ENCODE data around the gene AIFM3. TPM values are rescaled to one million over a fixed set of nuclear protein-coding genes. Genes with fewer than 3 reads are reported as not detected.

AIFM3 gene
- total and polyA plus RNA-seq, 2 of the 4 experiments (the other 2 are of a cell fraction) = 0.09 to 0.18 TPM

GRCh38 chr22:20944042-20944441 is 23.0 kb upstream of the AIFM3 start (continued):
- no peak for TF ChIP-seq CTCF (conservative IDR thresholded peaks at IDR 0.05; ENCODE audit: low read depth, low read length)
- no peak for TF ChIP-seq CHD1 (IDR thresholded peaks at IDR 0.05; ENCODE audit: low read depth, low read length)

GRCh38 chr22:20945578-20945934 is 21.5 kb upstream of the AIFM3 start:
- ChIA-PET POLR2A (ENCODE audit: unreplicated experiment) (no interaction called here), CTCF (no interaction called here)
- peaks cover 11 to 88% of the 10 kb centered on the region in 2 experiments for H3K79me1 ChIP-seq (ENCODE audit: low read depth in 1 of 2, low read length in 2 of 2)
- peaks cover 9% of the 10 kb centered on the region for H3K4me1 ChIP-seq (ENCODE audit: control insufficient read depth, insufficient read depth, low read length)
- no peak overlapping the region for H3K4me2 ChIP-seq (ENCODE audit: low read depth, low read length)
- peaks cover 11% of the 10 kb centered on the region for H3K36me3 ChIP-seq (ENCODE audit: control insufficient read depth, insufficient read depth, low read length)
- no TSS peak for BruUV-seq (replicated peaks)
- H2AK5ac ChIP-seq (ENCODE audit: low read depth, low read length) = no peak overlapping the region
- H4K20me1 ChIP-seq (ENCODE audit: insufficient read depth, low read length) = peaks cover 97% of the 10 kb centered on the region
- H3K56ac ChIP-seq (ENCODE audit: extremely low read depth, insufficient read depth, low read length) = no peak overlapping the region
- no peak overlapping the region for H3K23ac ChIP-seq (ENCODE audit: low read depth, low read length)
- no peak overlapping the region for H2BK5ac ChIP-seq (ENCODE audit: low read depth, low read length, poor library complexity, severe bottlenecking)
- H3K9ac ChIP-seq (ENCODE audit: low read depth, low read length) = no peak overlapping the region
- in situ Hi-C loops (cut with MboI; ENCODE audit: low sequenced_read_pairs) = no loop called here
- H3K27me3 ChIP-seq (ENCODE audit: control insufficient read depth, insufficient read depth, low read length) = no peaks in the 10 kb centered on the region
- H4K91ac ChIP-seq (ENCODE audit: insufficient read depth, low read depth, low read length) = no peak overlapping the region
- no peak overlapping the region for H3K4me3 ChIP-seq (ENCODE audit: insufficient read depth, low read depth, low read length)
- no peak overlapping the region for H2BK15ac ChIP-seq (ENCODE audit: low read depth, low read length)
- no peak overlapping the region for H2BK20ac ChIP-seq (ENCODE audit: low read depth, low read length)
- dilution Hi-C loops (cut with HindIII; ENCODE audit: low sequenced_read_pairs, unreplicated experiment) = no loop called here
- no peaks in the 10 kb centered on the region for H3K9me3 ChIP-seq (ENCODE audit: control insufficient read depth, insufficient read depth, low read length)
- H2AK9ac ChIP-seq (replicated peaks; ENCODE audit: low read depth, low read length, poor library complexity) = no peak overlapping the region
- no CpG with 5 or more reads among the region's 2 CpGs for WGBS, 2 experiments (ENCODE audit: extremely low coverage in 2 of 2, insufficient read length in 1 of 2)
- no peak overlapping the region for H2AFZ ChIP-seq (replicated peaks; ENCODE audit: low read length, poor library complexity)
- H3K27ac ChIP-seq (ENCODE audit: insufficient read depth, low read length) = no peak overlapping the region
- H2BK120ac ChIP-seq (ENCODE audit: low read depth, low read length) = no peak overlapping the region
- H3K9me1 ChIP-seq (ENCODE audit: insufficient read depth, low read length) = peaks cover 33% of the 10 kb centered on the region
- H4K8ac ChIP-seq (ENCODE audit: low read depth in 2 of 2, low read length in 2 of 2) = no peak overlapping the region
- no peak overlapping the region for H4K5ac ChIP-seq (ENCODE audit: low read depth, low read length)
- no peak overlapping the region for H3K14ac ChIP-seq (replicated peaks; ENCODE audit: low read depth, low read length)
- intact Hi-C loops (cut with micrococcal nuclease) = no loop called here
- no peak for ATAC-seq (ENCODE audit: low read depth)
- H3K18ac ChIP-seq (ENCODE audit: low read depth, low read length) = no peak overlapping the region
- DNase-seq = no peak
- no peak overlapping the region for H3K4ac ChIP-seq (ENCODE audit: low read depth, low read length)
- TF ChIP-seq CEBPB (IDR thresholded peaks at IDR 0.05; ENCODE audit: low read depth, low read length) = no peak
- TF ChIP-seq RAD21 (IDR thresholded peaks at IDR 0.05; ENCODE audit: low read length) = no peak
- no peak for TF ChIP-seq BHLHE40 (IDR thresholded peaks at IDR 0.05; ENCODE audit: low read depth, low read length)
- no peak for TF ChIP-seq CHD1 (IDR thresholded peaks at IDR 0.05; ENCODE audit: low read depth, low read length)
- no peak for TF ChIP-seq ELK1 (IDR thresholded peaks at IDR 0.05; ENCODE audit: borderline replicate concordance, low read depth, low read length)
- no peak for TF ChIP-seq NFE2L2 (IDR thresholded peaks at IDR 0.05; ENCODE audit: low read depth, low read length)
- no peak for TF ChIP-seq SMC3 (IDR thresholded peaks at IDR 0.05; ENCODE audit: low read depth, low read length)
- TF ChIP-seq CTCF (conservative IDR thresholded peaks at IDR 0.05; ENCODE audit: low read depth, low read length) = no peak
- TF ChIP-seq MAZ (IDR thresholded peaks at IDR 0.05; ENCODE audit: borderline replicate concordance, low read depth, low read length) = no peak
- TF ChIP-seq MXI1 (IDR thresholded peaks at IDR 0.05; ENCODE audit: borderline replicate concordance, low read depth, low read length) = no peak
- no peak for TF ChIP-seq POLR2A (IDR thresholded peaks at IDR 0.05; ENCODE audit: low read depth, low read length)
- TF ChIP-seq MAFK (IDR thresholded peaks at IDR 0.05; ENCODE audit: low read depth, low read length) = no peak
- TF ChIP-seq RFX5 (IDR thresholded peaks at IDR 0.05; ENCODE audit: low read depth, low read length) = no peak

All from IMR-90 (cell line).